Kidney (tissue), 14 donors: Measurements from ENCODE around the gene CALHM6. TPM values are rescaled to one million over a fixed set of nuclear protein-coding genes. Genes with fewer than 3 reads are reported as not detected.
A peak's percentile ranks its signal among the peaks of the same experiment; 100 is the strongest.

Experiments
- DNase-seq, 5 donors: peaks; one replicate each; pipeline ENCODE4 v3.0.0-alpha.2; 2013 to 2020
- FAIRE-seq: peaks from 2 replicates; lab custom pipeline; 2012; peaks lifted over from hg19 to GRCh38; lab: Jason Lieb, UNC
- H3K27ac ChIP-seq, 2 donors: one replicate each; pipeline ENCODE4 v1.7.0; 2013; ENCODE audit warnings: low read depth in 2 of 2, low read length in 2 of 2, inconsistent platforms in 1 of 2
- H3K27me3 ChIP-seq: one replicate; pipeline ENCODE4 v1.7.1; 2013; ENCODE audit warnings: low read length, inconsistent platforms; ENCODE audit not compliant: control insufficient read depth, insufficient read depth
- H3K36me3 ChIP-seq, 3 donors: one replicate each; pipeline versions ENCODE4 v1.7.0 to v1.7.1; 2013; ENCODE audit warnings: low read length in 3 of 3, control low read depth in 1 of 3, inconsistent platforms in 1 of 3; ENCODE audit not compliant: insufficient read depth in 3 of 3, control insufficient read depth in 2 of 3
- H3K4me1 ChIP-seq, 3 donors: one replicate each; pipeline versions ENCODE4 v1.7.0 to v1.7.1; 2013; ENCODE audit warnings: low read length in 3 of 3, inconsistent platforms in 1 of 3, low read depth in 1 of 3; ENCODE audit not compliant: control insufficient read depth in 2 of 3, insufficient read depth in 2 of 3
- H3K4me3 ChIP-seq, 3 donors: one replicate each; pipeline versions ENCODE4 v1.7.0 to v1.8.1; 2013; ENCODE audit warnings: low read length in 3 of 3, control low read depth in 1 of 3, inconsistent platforms in 1 of 3
- H3K9ac ChIP-seq, 3 donors: one replicate each; pipeline versions ENCODE4 v1.7.0 to v1.7.1; 2013; ENCODE audit warnings: low read length in 3 of 3, control low read depth in 1 of 3, inconsistent platforms in 1 of 3
- H3K9me3 ChIP-seq, 3 donors: one replicate each; pipeline versions ENCODE4 v1.7.0 to v1.7.1; 2013; ENCODE audit warnings: low read length in 3 of 3, control low read depth in 1 of 3, inconsistent platforms in 1 of 3; ENCODE audit not compliant: control insufficient read depth in 2 of 3, insufficient read depth in 1 of 3
- CTCF ChIP-seq: IDR thresholded peaks from 3 replicates; pipeline ENCODE4 v1.5.1; 2012; ENCODE audit warnings: mild to moderate bottlenecking, moderate library complexity, borderline replicate concordance; ENCODE audit not compliant: insufficient read depth; ENCODE audit errors: extremely low read depth
- intact Hi-C: fragments of 100-400 bp; cut with DNase I; formaldehyde crosslinking; loops from one replicate; pipeline ENCODE4 v1.11.1; 2022
- polyA plus RNA-seq: library from polyadenylated mRNA; stranded (reverse); fragments of 350-450 nt; fragmentation: Illumina TruSeq; extraction: RNeasy Lipid Tissue Mini Kit (QIAGEN cat#74804); gene quantifications from one replicate; pipeline ENCODE4 v1.2.3, GENCODE V29; 2014; ENCODE audit warnings: low read depth, low replicate concordance; ENCODE audit not compliant: insufficient read depth
- total RNA-seq: library from RNA; stranded (reverse); fragmentation: NEBNext Ultra II Directional; extraction: Animal tissue kit (Norgen Biotek cat#: 25700); gene quantifications from one replicate; pipeline ENCODE4 v1.2.1, GENCODE V29; 2021
- donor health status: control.
- donor health status: control.
- donor health status: control.
- donor health status: control.
- donor health status: control.
- donor health status: DM: yes; HTN: yes; CAD: no.
- donor health status: Normal renal cell carcinoma (clear cell type).

The CALHM6 gene
- total and polyA plus RNA-seq, 2 donors from 2014 or later = 2.4 to 8.2 TPM

GRCh38 chr6:116482780-116483179, 21.6 kb downstream of the CALHM6 start:
- no peak for TF ChIP-seq CTCF
- H3K27me3 ChIP-seq = no peaks in the 10 kb centered on the region
- DNase-seq (no peak), FAIRE-seq (no peak)
- no peaks in the 10 kb centered on the region for H3K9me3 ChIP-seq
- no peaks in the 10 kb centered on the region for H3K4me1 ChIP-seq
- no peak overlapping the region for H3K9ac ChIP-seq
- H3K27ac ChIP-seq = no peak overlapping the region
- intact Hi-C loops = no loop called here
- no peak overlapping the region for H3K4me3 ChIP-seq
- no peaks in the 10 kb centered on the region for H3K36me3 ChIP-seq

- Histone ChIP-seq H3K27ac (no peak overlapping the region), H3K9me3 (no peaks in the 10 kb centered on the region), H3K36me3 (no peaks in the 10 kb centered on the region), H3K27me3 (no peaks in the 10 kb centered on the region), H3K4me3 (no peak overlapping the region), H3K4me1 (no peaks in the 10 kb centered on the region), H3K9ac (no peak overlapping the region)
- TF ChIP-seq CTCF = no peak
- no peak for DNase-seq
- FAIRE-seq = no peak
- intact Hi-C loops = no loop called here
Observed at GRCh38 chr6:116483616-116484015, 22.4 kb downstream of the CALHM6 start.

- intact Hi-C loops = no loop called here
- H3K27ac ChIP-seq = no peak overlapping the region
- H3K4me1 ChIP-seq = no peaks in the 10 kb centered on the region
- TF ChIP-seq CTCF = no peak
- no peak for FAIRE-seq
- no peaks in the 10 kb centered on the region for H3K9me3 ChIP-seq
- no peak overlapping the region for H3K9ac ChIP-seq
- peak in 1 of 5 donors; percentile 42 for DNase-seq
- H3K27me3 ChIP-seq = no peaks in the 10 kb centered on the region
- H3K36me3 ChIP-seq = no peaks in the 10 kb centered on the region
- H3K4me3 ChIP-seq = no peak overlapping the region
Observed at GRCh38 chr6:116485559-116486184, 24.5 kb downstream of the CALHM6 start.
